Body of pancreas (tissue), 4 donors: Measurements from ENCODE around the gene REPIN1. TPM values are rescaled to one million over a fixed set of nuclear protein-coding genes. Genes with fewer than 3 reads are reported as not detected.

ENCODE experiments used
- ATAC-seq: fragments of 150-250 bp; one replicate; pipeline ENCODE4 v1.9.1; 2016
- DNase-seq, 4 donors: peaks; one replicate each; pipeline ENCODE4 v3.0.0-alpha.2; 2019
- H3K27ac ChIP-seq, 4 donors: fragments of 200-600 bp; sonication (generic); 1 replicate in 3 of 4; 2 replicates in 1 of 4; pipeline versions ENCODE4 v1.5.1 to v1.6.1; 2016 to 2019; ENCODE audit warnings: mild to moderate bottlenecking in 1 of 4, mixed read lengths in 1 of 4, moderate library complexity in 1 of 4
- H3K27me3 ChIP-seq, 2 donors: fragments of 200-600 bp; sonication (generic); one replicate each; pipeline ENCODE4 v1.6.0; 2016; ENCODE audit warnings: mild to moderate bottlenecking in 1 of 2
- H3K36me3 ChIP-seq, 2 donors: fragments of 200-600 bp; sonication (generic); replicated peaks in 1 of 2; 2 replicates each; pipeline ENCODE4 v1.5.1; 2016; ENCODE audit warnings: low read depth in 2 of 2; ENCODE audit not compliant: insufficient read depth in 1 of 2
- H3K4me1 ChIP-seq: fragments of 200-600 bp; sonication (generic); one replicate; pipeline ENCODE4 v1.6.0; 2016
- H3K4me3 ChIP-seq, 2 donors: fragments of 200-600 bp; sonication (generic); 1 replicate in 1 of 2; 2 replicates in 1 of 2; pipeline ENCODE4 v1.5.1; 2016 to 2019
- H3K9me3 ChIP-seq, 3 donors: fragments of 200-600 bp; sonication (generic); 1 replicate in 2 of 3; 2 replicates in 1 of 3; pipeline ENCODE4 v1.5.1; 2016
- CTCF ChIP-seq, 7 experiments: fragments of 450-650 bp in 4 of 7; fragments of 200-600 bp in 3 of 7; sonication (generic) in 3 of 7; IDR thresholded peaks; one replicate each; pipeline ENCODE4 v1.5.1; 2016 to 2019; ENCODE audit warnings: antibody characterized with exemption in 7 of 7
- POLR2A ChIP-seq, 3 donors: fragments of 450-650 bp; IDR thresholded peaks; one replicate each; pipeline ENCODE4 v1.6.1; 2016; ENCODE audit warnings: antibody characterized with exemption in 3 of 3, mild to moderate bottlenecking in 2 of 3
- WGBS, 2 donors: methylation state at CpG; one replicate each; pipeline ENCODE4 v1.1.5; 2017; 5-methylcytosine and 5-hydroxymethylcytosine counted together
- intact Hi-C: fragments of 100-400 bp; cut with DNase I; formaldehyde crosslinking; loops from one replicate; pipeline ENCODE4 v1.15.1; 2023
- total RNA-seq, 2 donors: library from RNA; depleted of rRNA; stranded (reverse); fragments of >200 nt; gene quantifications; one replicate each; pipeline ENCODE4 v1.1.0, GENCODE V29; 2016

The REPIN1 gene
- total RNA-seq, 2 donors from 2014 or later = 77.0 to 117 TPM

GRCh38 chr7:150404805-150405583 is 36.4 kb downstream of the REPIN1 start:
- ATAC-seq (peak; percentile 88), DNase-seq (peak; percentile 90 to 93 (median 92))
- H3K4me3 ChIP-seq = peak overlapping the region; percentile 30 to 36
- 1 to 11% methylated on average over 4 to 85 of the region's 86 CpGs for WGBS, 2 donors
- intact Hi-C loops = loop anchor here (10.0 kb wide), 1 partner anchor 120 kb away; no protein-coding TSS in a partner anchor
- peak overlapping the region; percentile 86 to 96 (median 91) for H3K27ac ChIP-seq
- H3K36me3 ChIP-seq = no peaks in the 10 kb centered on the region
- H3K9me3 ChIP-seq = no peaks in the 10 kb centered on the region
- TF ChIP-seq CTCF (IDR thresholded peaks at IDR 0.05) = peak in 2 of 7 experiments; percentile 25 to 64
- peak; percentile 87 to 90 (median 89) for TF ChIP-seq POLR2A (IDR thresholded peaks at IDR 0.05)
- no peaks in the 10 kb centered on the region for H3K27me3 ChIP-seq
- peaks cover 57% of the 10 kb centered on the region for H3K4me1 ChIP-seq

GRCh38 chr7:150405584-150406311 is 37.1 kb downstream of the REPIN1 start:
- Histone ChIP-seq H3K27ac (peak overlapping the region; percentile 86 to 96 (median 91)), H3K4me1 (peaks cover 49% of the 10 kb centered on the region), H3K27me3 (no peaks in the 10 kb centered on the region), H3K4me3 (peak overlapping the region; percentile 30 to 36), H3K9me3 (no peaks in the 10 kb centered on the region), H3K36me3 (no peaks in the 10 kb centered on the region)
- TF ChIP-seq POLR2A (IDR thresholded peaks at IDR 0.05) (no peak), CTCF (IDR thresholded peaks at IDR 0.05) (no peak)
- DNase-seq (peak in 1 of 4 donors; percentile 37), ATAC-seq (peak; percentile 31)
- 4 to 5% methylated on average over 19 to 35 of the region's 35 CpGs for WGBS, 2 donors
- intact Hi-C loops = loop anchor here (10.0 kb wide), 1 partner anchor 121 kb away; no protein-coding TSS in a partner anchor

- no peak for TF ChIP-seq POLR2A (IDR thresholded peaks at IDR 0.05)
- no peak for TF ChIP-seq CTCF (IDR thresholded peaks at IDR 0.05)
- ATAC-seq (no peak), DNase-seq (no peak)
- peaks cover 44% of the 10 kb centered on the region for H3K4me1 ChIP-seq
- H3K36me3 ChIP-seq = no peaks in the 10 kb centered on the region
- 0 to 7% methylated on average over 2 of the region's 2 CpGs for WGBS, 2 donors
- no peaks in the 10 kb centered on the region for H3K27me3 ChIP-seq
- peak overlapping the region in 1 of 2 donors; percentile 30 for H3K4me3 ChIP-seq
- H3K27ac ChIP-seq = peak overlapping the region; percentile 86 to 96 (median 91)
- H3K9me3 ChIP-seq = no peaks in the 10 kb centered on the region
- intact Hi-C loops = loop anchor here (10.0 kb wide), 1 partner anchor 121 kb away; no protein-coding TSS in a partner anchor
These were observed 37.6 kb downstream of the REPIN1 start for GRCh38 chr7:150406312-150406566.

- no peaks in the 10 kb centered on the region for H3K36me3 ChIP-seq
- WGBS, 2 donors = 16% methylated on average over 10 of the region's 10 CpGs
- DNase-seq (peak in 2 of 4 donors; percentile 41 to 42), ATAC-seq (peak; percentile 9)
- peaks cover 44% of the 10 kb centered on the region for H3K4me1 ChIP-seq
- intact Hi-C loops = loop anchor here (10.0 kb wide), 1 partner anchor 122 kb away; no protein-coding TSS in a partner anchor
- H3K9me3 ChIP-seq = no peaks in the 10 kb centered on the region
- H3K27me3 ChIP-seq = no peaks in the 10 kb centered on the region
- TF ChIP-seq POLR2A (IDR thresholded peaks at IDR 0.05) = peak in 2 of 3 donors; percentile 7 to 26
- no peak for TF ChIP-seq CTCF (IDR thresholded peaks at IDR 0.05)
- peak overlapping the region; percentile 86 to 96 (median 91) for H3K27ac ChIP-seq
- H3K4me3 ChIP-seq = no peak overlapping the region
These were observed 38.2 kb downstream of the REPIN1 start for GRCh38 chr7:150406567-150407421.
